Caco-2 (cell line): ENCODE results near the gene C8G. TPM values are rescaled to one million over a fixed set of nuclear protein-coding genes. Genes with fewer than 3 reads are reported as not detected.

ENCODE experiments used
- BruUV-seq: library from RNA; stranded (reverse); fragments of 400-500 nt; replicated peaks from 2 replicates; lab custom pipeline; 2021; lab: Mats Ljungman, UMichigan
- CTCF ChIA-PET: fragments of 300-600 bp; sonication (Branson Sonifier 250); formaldehyde crosslinking; loops from one replicate; lab custom pipeline; 2022; ENCODE audit warnings: antibody characterized with exemption; lab: Charles Lee
- POLR2A ChIA-PET: fragments of 300-600 bp; sonication (Branson Sonifier 250); formaldehyde crosslinking; loops from one replicate; lab custom pipeline; 2022; ENCODE audit warnings: antibody characterized with exemption; lab: Charles Lee
- DNase-seq, 2 experiments: peaks; one replicate each; pipeline versions ENCODE4 v3.0.0 to v3.0.0-alpha.2; 2020 to 2022
- H3K27me3 ChIP-seq: replicated peaks from 2 replicates; pipeline ENCODE4 v1.6.0; 2011; ENCODE audit warnings: low read length; ENCODE audit not compliant: control insufficient read depth, insufficient read depth
- H3K36me3 ChIP-seq: 2 replicates; pipeline ENCODE4 v1.5.1; 2011; ENCODE audit warnings: low read length; ENCODE audit not compliant: control insufficient read depth, insufficient read depth
- H3K4me1 ChIP-seq: fragments of 250-450 bp; sonication (Bioruptor Pico); 2 replicates; pipeline ENCODE4 v1.5.1; 2020; ENCODE audit warnings: mild to moderate bottlenecking
- H3K4me3 ChIP-seq: 2 replicates; pipeline ENCODE4 v1.5.1; 2011; ENCODE audit warnings: low read depth, mild to moderate bottlenecking, control low read depth, low read length
- H3K9me3 ChIP-seq: fragments of 250-450 bp; sonication (Bioruptor Pico); 2 replicates; pipeline ENCODE4 v1.5.1; 2020; ENCODE audit warnings: mild to moderate bottlenecking, moderate library complexity
- H3K27ac Mint-ChIP-seq: one replicate; pipeline ENCODE4 v1.8.0; 2022; ENCODE audit warnings: mixed read lengths; ENCODE audit not compliant: unreplicated experiment
- H3K27me3 Mint-ChIP-seq: one replicate; pipeline ENCODE4 v1.8.0; 2022; ENCODE audit warnings: mixed read lengths; ENCODE audit not compliant: insufficient read depth, unreplicated experiment
- H3K36me3 Mint-ChIP-seq: one replicate; pipeline ENCODE4 v1.8.0; 2022; ENCODE audit warnings: mild to moderate bottlenecking, mixed read lengths; ENCODE audit not compliant: insufficient read depth, unreplicated experiment
- H3K4me1 Mint-ChIP-seq: one replicate; pipeline ENCODE4 v1.8.0; 2022; ENCODE audit warnings: low read depth, mixed read lengths; ENCODE audit not compliant: unreplicated experiment
- H3K4me3 Mint-ChIP-seq: one replicate; pipeline ENCODE4 v1.8.0; 2022; ENCODE audit warnings: mild to moderate bottlenecking, moderate library complexity, mixed read lengths; ENCODE audit not compliant: unreplicated experiment
- H3K9me3 Mint-ChIP-seq: one replicate; pipeline ENCODE4 v1.8.0; 2022; ENCODE audit warnings: mixed read lengths; ENCODE audit not compliant: unreplicated experiment
- CTCF ChIP-seq, 2 experiments: fragments of 200-600 bp in 1 of 2; IDR thresholded peaks; 1 replicate in 1 of 2; 2 replicates in 1 of 2; pipeline versions ENCODE4 v1.5.1 to v1.8.0; 2011 to 2022; ENCODE audit warnings: antibody characterized with exemption in 1 of 2, control low read depth in 1 of 2, inconsistent platforms in 1 of 2, low read depth in 1 of 2, low read length in 1 of 2, mild to moderate bottlenecking in 1 of 2, moderate library complexity in 1 of 2; ENCODE audit not compliant: insufficient read depth in 1 of 2, severe bottlenecking in 1 of 2, unreplicated experiment in 1 of 2
- intact Hi-C: fragments of 100-400 bp; cut with micrococcal nuclease; formaldehyde crosslinking; loops from one replicate; pipeline ENCODE4 v1.10.0; 2022; ENCODE audit not compliant: unreplicated experiment
- total RNA-seq: library from RNA; stranded (reverse); gene quantifications from 2 replicates; pipeline ENCODE4 v1.2.3, GENCODE V29; 2022

C8G gene
- total RNA-seq, 1 experiment from 2014 or later, result 0.77 TPM

- Histone ChIP-seq H3K4me3 (no peak overlapping the region), H3K9me3 (no peaks in the 10 kb centered on the region), H3K36me3 (no peaks in the 10 kb centered on the region), H3K4me1 (peaks cover 53% of the 10 kb centered on the region), H3K27me3 (no peaks in the 10 kb centered on the region)
- ChIA-PET CTCF (interaction anchor here (0.6 to 1.2 kb wide), 2 partner anchors 51 to 82 kb away, joined by 3 to 4 read pairs; no protein-coding TSS in a partner anchor), POLR2A (no interaction called here)
- no peaks in the 10 kb centered on the region for H3K9me3 Mint-ChIP-seq
- no TSS peak for BruUV-seq
- no peak overlapping the region for H3K4me3 Mint-ChIP-seq
- DNase-seq, result no peak
- peaks cover 49% of the 10 kb centered on the region for H3K36me3 Mint-ChIP-seq
- no peaks in the 10 kb centered on the region for H3K27me3 Mint-ChIP-seq
- H3K4me1 Mint-ChIP-seq, result no peaks in the 10 kb centered on the region
- no peak overlapping the region for H3K27ac Mint-ChIP-seq
- TF ChIP-seq CTCF (IDR thresholded peaks at IDR 0.05; ENCODE audit: insufficient read depth in 1 of 2, low read depth in 1 of 2, low read length in 1 of 2, severe bottlenecking in 1 of 2, unreplicated experiment in 1 of 2), result no peak
- intact Hi-C loops, result loop anchor here (5.0 to 10.0 kb wide), 2 partner anchors 102 to 159 kb away; partner anchors contain the start of genes AJM1 and PHPT1
These were observed 1.4 kb downstream of the C8G start for GRCh38 chr9:136946228-136947027.

- CTCF ChIA-PET, result interaction anchor here (0.5 to 2.6 kb wide), 17 partner anchors 13 to 341 kb away, joined by 3 to 42 read pairs (median 4); partner anchors contain the start of genes AJM1, CLIC3, MAN1B1 and PAXX
- peaks cover 40% of the 10 kb centered on the region for H3K36me3 Mint-ChIP-seq
- no peak overlapping the region for H3K4me3 ChIP-seq
These were observed 2.2 kb downstream of the C8G start for GRCh38 chr9:136947028-136947891.

More at GRCh38 chr9:136947028-136947891, 2.2 kb downstream of the C8G start:
- H3K27me3 Mint-ChIP-seq, result no peaks in the 10 kb centered on the region
- Histone ChIP-seq H3K36me3 (no peaks in the 10 kb centered on the region; the same call in 1 of the 2 replicates), H3K9me3 (no peaks in the 10 kb centered on the region), H3K4me1 (peaks cover 53% of the 10 kb centered on the region), H3K27me3 (no peaks in the 10 kb centered on the region)
- POLR2A ChIA-PET, result interaction anchor here (1.7 kb wide), 1 partner anchor 45 kb away, joined by 13 read pairs; the partner anchor contains the start of gene PAXX
- no peak overlapping the region for H3K27ac Mint-ChIP-seq
- DNase-seq, result no peak
- no TSS peak for BruUV-seq
- intact Hi-C loops, result loop anchor here (5.0 to 10.0 kb wide), 2 partner anchors 102 to 160 kb away; partner anchors contain the start of genes AJM1 and PHPT1
- no peaks in the 10 kb centered on the region for H3K9me3 Mint-ChIP-seq
- TF ChIP-seq CTCF (IDR thresholded peaks at IDR 0.05; ENCODE audit: insufficient read depth in 1 of 2, low read depth in 1 of 2, low read length in 1 of 2, severe bottlenecking in 1 of 2, unreplicated experiment in 1 of 2), result no peak
- H3K4me3 Mint-ChIP-seq, result peak overlapping the region; percentile 33
- H3K4me1 Mint-ChIP-seq, result no peaks in the 10 kb centered on the region
